Cardiac muscle cell (in vitro differentiated cells and primary cell): ENCODE results near the gene PTRH2. TPM values are rescaled to one million over a fixed set of nuclear protein-coding genes. Genes with fewer than 3 reads are reported as not detected.
"Not testable (repeated sequence)": the region's sequence is repeated elsewhere in the genome, so short reads cannot be mapped to it uniquely, and the experiment has no call there.

Experiments
- DNase-seq, 2 donors: peaks; one replicate each; pipeline versions ENCODE4 v3.0.0 to v3.0.0-alpha.2; 2010 to 2017; ENCODE audit warnings: low read depth in 1 of 2, low spot score in 1 of 2
- H3K27ac ChIP-seq: fragments of 200-600 bp; sonication (generic); 2 replicates; pipeline ENCODE4 v1.5.1; 2016
- H3K27me3 ChIP-seq: fragments of 200-600 bp; sonication (generic); 2 replicates; pipeline ENCODE4 v1.6.0; 2016; ENCODE audit warnings: control low read depth
- H3K36me3 ChIP-seq: fragments of 200-600 bp; sonication (generic); 2 replicates; pipeline ENCODE4 v1.5.1; 2016; ENCODE audit warnings: control low read depth
- H3K4me1 ChIP-seq: fragments of 200-600 bp; sonication (generic); 2 replicates; pipeline ENCODE4 v1.8.1; 2017; ENCODE audit warnings: low read depth, mild to moderate bottlenecking, mixed run types
- H3K4me3 ChIP-seq: fragments of 200-600 bp; sonication (generic); 2 replicates; pipeline ENCODE4 v1.5.1; 2016; ENCODE audit warnings: mild to moderate bottlenecking
- H3K9me3 ChIP-seq: fragments of 200-600 bp; sonication (generic); 2 replicates; pipeline ENCODE4 v1.5.1; 2017; ENCODE audit warnings: low read depth, mild to moderate bottlenecking, control low read depth
- polyA plus RNA-seq: library from polyadenylated mRNA; unstranded; fragments of >200 nt; fragmentation: Nextera tagmentation; extraction: Ambion mirVana; gene quantifications from 2 replicates; pipeline ENCODE4 v1.2.1, GENCODE V29; 2016
- total RNA-seq: library from RNA; depleted of rRNA; stranded (reverse); fragments of >200 nt; gene quantifications from 2 replicates; pipeline ENCODE4 v1.2.3, GENCODE V29; 2016
- TF ChIP-seq, protein P1 (sequence below): IDR thresholded peaks from 2 replicates; pipeline ENCODE4 v1.5.1; 2012; ENCODE audit warnings: low read depth, mild to moderate bottlenecking, low read length

Gene PTRH2
- total and polyA plus RNA-seq, 2 experiments from 2014 or later, result 9.3 to 17.7 TPM

DNA sequence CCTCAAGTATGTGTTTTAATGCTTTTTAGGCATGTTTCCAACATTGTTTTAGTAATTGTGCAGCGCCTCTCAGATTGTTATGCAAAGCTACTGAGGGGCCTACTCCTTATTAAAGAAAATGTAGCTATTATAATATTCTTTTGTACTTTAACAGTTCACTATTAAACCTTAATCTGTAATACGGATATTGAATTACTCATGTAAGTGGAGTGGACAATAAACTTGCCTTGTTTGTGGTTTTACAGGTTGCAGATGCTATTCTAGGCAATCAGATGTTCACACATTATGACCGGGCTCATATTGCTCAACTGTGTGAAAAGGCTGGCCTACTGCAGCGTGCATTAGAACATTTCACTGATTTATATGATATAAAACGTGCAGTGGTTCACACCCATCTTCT is 41.0 kb downstream of the PTRH2 start:
- TF ChIP-seq, protein P1, sequence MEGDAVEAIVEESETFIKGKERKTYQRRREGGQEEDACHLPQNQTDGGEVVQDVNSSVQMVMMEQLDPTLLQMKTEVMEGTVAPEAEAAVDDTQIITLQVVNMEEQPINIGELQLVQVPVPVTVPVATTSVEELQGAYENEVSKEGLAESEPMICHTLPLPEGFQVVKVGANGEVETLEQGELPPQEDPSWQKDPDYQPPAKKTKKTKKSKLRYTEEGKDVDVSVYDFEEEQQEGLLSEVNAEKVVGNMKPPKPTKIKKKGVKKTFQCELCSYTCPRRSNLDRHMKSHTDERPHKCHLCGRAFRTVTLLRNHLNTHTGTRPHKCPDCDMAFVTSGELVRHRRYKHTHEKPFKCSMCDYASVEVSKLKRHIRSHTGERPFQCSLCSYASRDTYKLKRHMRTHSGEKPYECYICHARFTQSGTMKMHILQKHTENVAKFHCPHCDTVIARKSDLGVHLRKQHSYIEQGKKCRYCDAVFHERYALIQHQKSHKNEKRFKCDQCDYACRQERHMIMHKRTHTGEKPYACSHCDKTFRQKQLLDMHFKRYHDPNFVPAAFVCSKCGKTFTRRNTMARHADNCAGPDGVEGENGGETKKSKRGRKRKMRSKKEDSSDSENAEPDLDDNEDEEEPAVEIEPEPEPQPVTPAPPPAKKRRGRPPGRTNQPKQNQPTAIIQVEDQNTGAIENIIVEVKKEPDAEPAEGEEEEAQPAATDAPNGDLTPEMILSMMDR, result no peak
- no peak overlapping the region for H3K4me3 ChIP-seq
- H3K27me3 ChIP-seq, result no peaks in the 10 kb centered on the region
- H3K9me3 ChIP-seq, result no peaks in the 10 kb centered on the region
- H3K4me1 ChIP-seq, result no peaks in the 10 kb centered on the region
- peaks cover 90% of the 10 kb centered on the region for H3K36me3 ChIP-seq
- H3K27ac ChIP-seq, result no peak overlapping the region
- DNase-seq, result peak in 1 of 2 donors; percentile 45

DNA sequence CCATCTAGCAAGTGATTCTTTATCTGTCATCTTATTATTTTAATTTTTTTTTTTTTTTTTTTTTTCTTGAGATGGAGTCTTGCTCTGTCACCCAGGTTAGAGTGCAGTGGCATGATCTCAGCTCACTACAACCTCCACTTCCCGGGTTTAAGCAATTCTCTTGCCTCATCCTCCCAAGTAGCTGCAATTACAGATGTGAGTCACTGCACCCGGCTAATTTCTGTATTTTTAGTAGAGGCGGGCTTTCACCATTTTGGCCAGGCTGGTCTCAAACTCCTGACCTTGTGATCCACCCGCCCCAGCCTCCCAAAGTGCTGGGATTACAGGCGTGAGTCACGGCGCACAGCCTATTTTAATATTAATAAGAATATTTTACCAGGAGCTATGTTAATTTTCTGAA is 50.6 kb downstream of the PTRH2 start:
- not testable (repeated sequence) for H3K9me3 ChIP-seq, H3K4me1 ChIP-seq, H3K27me3 ChIP-seq, H3K4me3 ChIP-seq, H3K27ac ChIP-seq
- peak in 1 of 2 donors; percentile 80 for DNase-seq
- peaks cover 75% of the 10 kb centered on the region for H3K36me3 ChIP-seq

DNA sequence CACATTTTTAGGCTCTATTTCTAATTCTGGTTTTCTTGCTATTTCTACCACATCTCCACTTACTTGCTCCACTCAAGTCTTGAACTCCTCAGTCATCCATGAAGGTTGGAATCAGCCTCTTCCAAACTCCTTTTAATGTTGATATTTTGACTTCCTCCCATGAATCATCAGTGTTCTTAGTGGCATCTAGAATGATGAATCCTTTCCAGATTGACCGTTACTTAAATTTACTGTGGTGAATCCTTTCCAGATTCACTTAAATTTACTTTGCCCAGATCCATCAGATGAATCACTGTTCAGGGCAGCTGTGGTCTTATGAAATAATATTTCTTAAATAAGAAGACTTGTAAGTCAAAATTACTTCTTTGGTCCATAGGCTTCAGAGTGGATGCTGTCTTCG is 55.1 kb downstream of the PTRH2 start:
- no peak overlapping the region for H3K27ac ChIP-seq
- peak in 1 of 2 donors; percentile 28 for DNase-seq

DNA sequence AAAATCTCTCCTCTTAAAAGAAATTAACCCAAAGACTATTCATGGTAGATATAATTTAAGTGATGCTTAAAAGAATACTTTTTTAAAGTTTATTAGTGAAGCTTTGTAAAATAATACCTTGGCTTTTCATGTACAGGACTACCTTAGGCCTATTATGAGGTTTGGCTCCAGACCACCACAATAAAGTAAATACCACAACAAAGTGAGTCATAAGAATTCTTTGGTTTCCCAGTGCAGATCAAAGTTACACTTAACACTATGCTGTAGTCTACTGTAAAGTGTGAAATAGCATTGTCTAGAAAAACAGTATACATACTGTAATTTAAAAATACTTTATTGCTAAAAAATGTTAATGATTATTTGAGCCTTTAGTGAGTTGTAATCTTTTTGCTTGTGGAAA is 55.9 kb downstream of the PTRH2 start:
- DNase-seq, result peak in 1 of 2 donors; percentile 32
- Histone ChIP-seq H3K27me3 (no peaks in the 10 kb centered on the region), H3K27ac (no peak overlapping the region), H3K4me3 (no peak overlapping the region), H3K9me3 (no peaks in the 10 kb centered on the region), H3K36me3 (peaks cover 88% of the 10 kb centered on the region), H3K4me1 (peaks cover 6% of the 10 kb centered on the region)
- TF ChIP-seq, protein P1, result no peak

More for the DNA sequence above, 55.1 kb downstream of the PTRH2 start:
- TF ChIP-seq, protein P1, result no peak
- Histone ChIP-seq H3K27me3 (no peaks in the 10 kb centered on the region), H3K4me3 (no peak overlapping the region), H3K36me3 (peaks cover 87% of the 10 kb centered on the region), H3K9me3 (no peaks in the 10 kb centered on the region), H3K4me1 (no peaks in the 10 kb centered on the region)

DNA sequence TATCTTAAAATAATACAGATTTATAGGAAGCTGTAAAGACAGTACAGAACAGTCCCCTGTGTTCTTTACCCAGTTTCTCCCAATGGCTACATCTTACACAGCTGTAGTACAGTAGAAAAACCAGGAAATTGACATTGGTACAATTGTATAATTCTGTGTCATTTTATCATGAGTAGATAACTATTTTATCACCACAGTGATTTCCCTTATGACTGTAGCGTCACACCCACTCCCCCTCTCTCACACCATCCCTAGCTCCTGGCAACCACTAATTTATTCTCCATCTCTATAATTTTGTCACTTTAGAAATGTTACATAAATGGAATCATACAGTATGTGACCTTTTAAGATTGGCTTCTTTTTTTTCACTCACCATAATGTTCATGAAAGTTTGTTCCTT is 56.6 kb downstream of the PTRH2 start:
- Histone ChIP-seq H3K36me3 (peaks cover 88% of the 10 kb centered on the region), H3K27ac (no peak overlapping the region), H3K9me3 (no peaks in the 10 kb centered on the region), H3K4me1 (peaks cover 10% of the 10 kb centered on the region), H3K4me3 (no peak overlapping the region), H3K27me3 (no peaks in the 10 kb centered on the region)
- no peak for DNase-seq
- TF ChIP-seq, protein P1, result no peak

DNA sequence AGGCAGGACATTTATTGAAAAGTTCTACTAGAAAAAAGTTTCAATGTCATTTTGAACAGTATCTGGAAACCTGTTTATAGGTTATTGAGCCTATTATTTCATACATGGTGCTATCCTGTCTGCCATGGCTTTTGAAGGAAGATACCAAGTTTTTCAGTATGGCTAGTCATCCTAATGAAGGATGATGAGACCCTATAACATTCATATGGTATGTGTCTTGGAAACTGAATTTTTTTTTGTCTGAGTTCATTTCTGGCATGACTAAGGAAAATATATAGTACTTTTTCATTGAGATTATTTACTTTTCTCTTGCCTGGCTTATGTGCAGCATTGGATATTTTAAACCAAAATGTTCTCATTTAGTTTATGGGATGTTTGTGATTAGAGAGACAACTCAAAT is 57.3 kb downstream of the PTRH2 start:
- Histone ChIP-seq H3K27ac (no peak overlapping the region), H3K4me3 (no peak overlapping the region), H3K36me3 (peaks cover 85% of the 10 kb centered on the region), H3K9me3 (no peaks in the 10 kb centered on the region), H3K27me3 (no peaks in the 10 kb centered on the region), H3K4me1 (peaks cover 10% of the 10 kb centered on the region)
- TF ChIP-seq, protein P1, result no peak
- DNase-seq, result no peak

Other genes starting within 250 kb of the PTRH2 start
- 53.0 and 62.6 TPM in 2 replicates for gene DHX40, start 141.8 kb downstream of the PTRH2 start, total RNA-seq
- 30.2 and 35.4 TPM in 2 replicates for gene DHX40, start 141.8 kb downstream of the PTRH2 start, polyA plus RNA-seq
- 275 and 286 TPM in 2 replicates for gene CLTC, start 87.5 kb downstream of the PTRH2 start, total RNA-seq
- 168 and 172 TPM in 2 replicates for gene CLTC, start 87.5 kb downstream of the PTRH2 start, polyA plus RNA-seq
- gene VMP1, start 224 bp upstream of the PTRH2 start, total RNA-seq, result 73.9 and 91.3 TPM in 2 replicates
- 62.6 and 65.0 TPM in 2 replicates for gene VMP1, start 224 bp upstream of the PTRH2 start, polyA plus RNA-seq
- gene TUBD1, start 185.5 kb upstream of the PTRH2 start, total RNA-seq, result 9.0 and 10.9 TPM in 2 replicates
- 17.5 and 21.1 TPM in 2 replicates for gene TUBD1, start 185.5 kb upstream of the PTRH2 start, polyA plus RNA-seq
- 30.9 and 103 TPM in 2 replicates for gene RPS6KB1, start 185.7 kb upstream of the PTRH2 start, total RNA-seq
- gene RPS6KB1, start 185.7 kb upstream of the PTRH2 start, polyA plus RNA-seq, result 13.6 and 19.2 TPM in 2 replicates